Sigmoid colon (tissue), 7 donors: ENCODE data around the gene NR3C2. TPM values are rescaled to one million over a fixed set of nuclear protein-coding genes. Genes with fewer than 3 reads are reported as not detected.

Experiments
- DNase-seq: peaks from one replicate; pipeline ENCODE4 v3.0.0-alpha.2; 2019
- H3K27ac ChIP-seq, 4 donors: fragments of 200-600 bp; sonication (generic); one replicate each; pipeline ENCODE4 v1.5.1; 2016 to 2019; ENCODE audit warnings: mild to moderate bottlenecking in 1 of 4
- H3K27me3 ChIP-seq, 3 donors: fragments of 200-600 bp; sonication (generic); one replicate each; pipeline ENCODE4 v1.5.1; 2019; ENCODE audit warnings: mild to moderate bottlenecking in 1 of 3
- H3K36me3 ChIP-seq, 4 donors: fragments of 200-600 bp; sonication (generic); one replicate each; pipeline ENCODE4 v1.5.1; 2016 to 2019
- H3K4me1 ChIP-seq, 4 donors: fragments of 200-600 bp; sonication (generic); one replicate each; pipeline ENCODE4 v1.5.1; 2017 to 2019
- H3K4me3 ChIP-seq, 4 donors: fragments of 200-600 bp; sonication (generic); one replicate each; pipeline ENCODE4 v1.5.1; 2017 to 2019; ENCODE audit warnings: mild to moderate bottlenecking in 2 of 4, moderate library complexity in 1 of 4
- H3K9me3 ChIP-seq, 4 donors: fragments of 200-600 bp in 3 of 4; sonication (generic) in 3 of 4; one replicate each; pipeline versions ENCODE4 v1.5.1 to v1.6.1; 2013 to 2019
- CTCF ChIP-seq, 4 experiments: fragments of 450-650 bp in 3 of 4; fragments of 200-600 bp in 1 of 4; IDR thresholded peaks; one replicate each; pipeline ENCODE4 v1.5.1; 2016 to 2019; ENCODE audit warnings: antibody characterized with exemption in 4 of 4, mild to moderate bottlenecking in 3 of 4, moderate library complexity in 2 of 4
- EP300 ChIP-seq, 4 donors: sonication (generic); formaldehyde crosslinking; IDR thresholded peaks; one replicate each; pipeline ENCODE4 v1.6.1; 2017; ENCODE audit warnings: antibody characterized with exemption in 4 of 4
- POLR2A ChIP-seq, 2 donors: fragments of 450-650 bp; IDR thresholded peaks; one replicate each; pipeline ENCODE4 v1.6.1; 2016; ENCODE audit warnings: antibody characterized with exemption in 2 of 2, mild to moderate bottlenecking in 2 of 2, moderate library complexity in 2 of 2
- POLR2AphosphoS5 ChIP-seq, 4 donors: sonication (generic); formaldehyde crosslinking; IDR thresholded peaks; one replicate each; pipeline ENCODE4 v1.6.1; 2017; ENCODE audit warnings: antibody characterized with exemption in 4 of 4
- whole genome bisulfite sequencing, 2 donors: extraction: QIAGEN DNeasy Blood & Tissue Kit; methylation state at CpG; one replicate each; pipeline ENCODE4 v1.1.7; 2013; 5-methylcytosine and 5-hydroxymethylcytosine counted together
- intact Hi-C: fragments of 100-400 bp; cut with DNase I; formaldehyde crosslinking; loops from one replicate; pipeline ENCODE4 v1.15.1; 2023
- polyA plus RNA-seq, 3 donors: library from polyadenylated mRNA; stranded (reverse); fragments of 200-250 nt; gene quantifications; one replicate each; pipeline ENCODE4 v1.2.3, GENCODE V29; 2013
- total RNA-seq, 4 donors: library from RNA; depleted of rRNA; stranded (reverse); fragments of >200 nt; gene quantifications; one replicate each; pipeline ENCODE4 v1.1.0, GENCODE V29; 2016
- donor health status: healthy with polysubstance abuse.
- donor health status: Bipolar disorder and iron deficiency.
- donor health status: healthy.

The NR3C2 gene
- total and polyA plus RNA-seq, 7 donors = 15.6 to 34.9 (median 23.4) TPM

- intact Hi-C loops = no loop called here
- H3K27me3 ChIP-seq = no peaks in the 10 kb centered on the region
- TF ChIP-seq EP300 (IDR thresholded peaks at IDR 0.05) = no peak
- no peak for TF ChIP-seq POLR2AphosphoS5 (IDR thresholded peaks at IDR 0.05)
- TF ChIP-seq CTCF (IDR thresholded peaks at IDR 0.05) = no peak
- TF ChIP-seq POLR2A (IDR thresholded peaks at IDR 0.05) = no peak
- no peaks in the 10 kb centered on the region for H3K9me3 ChIP-seq
- no peak for DNase-seq
- H3K27ac ChIP-seq = no peak overlapping the region
- H3K36me3 ChIP-seq = peaks cover 0 to 55% (median 0%) of the 10 kb centered on the region in 4 donors
- H3K4me1 ChIP-seq = peaks cover 0 to 14% (median 9%) of the 10 kb centered on the region in 4 donors
- H3K4me3 ChIP-seq = no peak overlapping the region
These were observed 327.8 kb downstream of the NR3C2 start for GRCh38 chr4:148114436-148114835.

GRCh38 chr4:148112231-148112982, 329.8 kb downstream of the NR3C2 start:
- intact Hi-C loops = no loop called here
- TF ChIP-seq POLR2AphosphoS5 (IDR thresholded peaks at IDR 0.05) (no peak), POLR2A (IDR thresholded peaks at IDR 0.05) (no peak), CTCF (IDR thresholded peaks at IDR 0.05) (no peak), EP300 (IDR thresholded peaks at IDR 0.05) (no peak)
- Histone ChIP-seq H3K36me3 (peaks cover 0 to 66% (median 2%) of the 10 kb centered on the region in 4 donors), H3K4me1 (peaks cover 0 to 14% (median 9%) of the 10 kb centered on the region in 4 donors), H3K9me3 (no peaks in the 10 kb centered on the region), H3K27me3 (no peaks in the 10 kb centered on the region), H3K4me3 (no peak overlapping the region), H3K27ac (no peak overlapping the region)
- WGBS, 2 donors = 71 to 91% methylated on average over 4 of the region's 4 CpGs
- no peak for DNase-seq

- Histone ChIP-seq H3K27me3 (no peaks in the 10 kb centered on the region), H3K27ac (no peak overlapping the region), H3K9me3 (peaks cover 0 to 5% (median 1%) of the 10 kb centered on the region in 4 donors), H3K36me3 (peaks cover 0 to 66% (median 2%) of the 10 kb centered on the region in 4 donors), H3K4me3 (no peak overlapping the region), H3K4me1 (no peaks in the 10 kb centered on the region)
- DNase-seq = no peak
- WGBS, 2 donors = 97 to 99% methylated on average over 3 of the region's 3 CpGs
- intact Hi-C loops = no loop called here
- TF ChIP-seq POLR2A (IDR thresholded peaks at IDR 0.05) (no peak), CTCF (IDR thresholded peaks at IDR 0.05) (no peak), EP300 (IDR thresholded peaks at IDR 0.05) (no peak)
These were observed 332.0 kb downstream of the NR3C2 start for GRCh38 chr4:148110169-148110568.

- WGBS, 2 donors = 91 to 95% methylated on average over 3 of the region's 3 CpGs
These were observed 333.0 kb downstream of the NR3C2 start for GRCh38 chr4:148109216-148109615.

GRCh38 chr4:148108766-148109165, 333.4 kb downstream of the NR3C2 start:
- Histone ChIP-seq H3K27me3 (no peaks in the 10 kb centered on the region), H3K4me3 (no peak overlapping the region), H3K9me3 (peaks cover 0 to 5% (median 1%) of the 10 kb centered on the region in 4 donors), H3K4me1 (no peaks in the 10 kb centered on the region), H3K27ac (no peak overlapping the region), H3K36me3 (peaks cover 0 to 68% (median 2%) of the 10 kb centered on the region in 4 donors)
- intact Hi-C loops = no loop called here
- 89 to 90% methylated on average over 7 of the region's 7 CpGs for WGBS, 2 donors
- TF ChIP-seq CTCF (IDR thresholded peaks at IDR 0.05) (no peak), EP300 (IDR thresholded peaks at IDR 0.05) (no peak), POLR2AphosphoS5 (IDR thresholded peaks at IDR 0.05) (no peak), POLR2A (IDR thresholded peaks at IDR 0.05) (no peak)
- no peak for DNase-seq

More at GRCh38 chr4:148109216-148109615, 333.0 kb downstream of the NR3C2 start:
- no peak for DNase-seq
- TF ChIP-seq POLR2A (IDR thresholded peaks at IDR 0.05) = no peak
- peaks cover 0 to 71% (median 2%) of the 10 kb centered on the region in 4 donors for H3K36me3 ChIP-seq
- no peak overlapping the region for H3K27ac ChIP-seq
- no peaks in the 10 kb centered on the region for H3K27me3 ChIP-seq
- peaks cover 0 to 5% (median 1%) of the 10 kb centered on the region in 4 donors for H3K9me3 ChIP-seq
- intact Hi-C loops = no loop called here
- no peak overlapping the region for H3K4me3 ChIP-seq
- H3K4me1 ChIP-seq = no peaks in the 10 kb centered on the region
